Effector memory CD4-positive, alpha-beta T cell (primary cell): Measurements from ENCODE around the gene NPTX1.

ENCODE experiments used
- DNase-seq, 3 donors: peaks; one replicate each; pipeline ENCODE4 v3.0.0-alpha.2; 2020
- H3K27ac ChIP-seq: 2 replicates; pipeline ENCODE4 v1.7.0; 2013; ENCODE audit warnings: mild to moderate bottlenecking, low read length, moderate library complexity; ENCODE audit not compliant: insufficient read depth, poor library complexity, severe bottlenecking
- H3K27me3 ChIP-seq: replicated peaks from 2 replicates; pipeline ENCODE4 v1.7.0; 2013; ENCODE audit warnings: mild to moderate bottlenecking, low read length; ENCODE audit not compliant: insufficient read depth, control insufficient read depth, poor library complexity, severe bottlenecking
- H3K36me3 ChIP-seq: 2 replicates; pipeline ENCODE4 v1.7.0; 2013; ENCODE audit warnings: mild to moderate bottlenecking, low read length, moderate library complexity; ENCODE audit not compliant: control insufficient read depth, insufficient read depth
- H3K4me1 ChIP-seq: 2 replicates; pipeline ENCODE4 v1.7.0; 2013; ENCODE audit warnings: low read length, mild to moderate bottlenecking; ENCODE audit not compliant: control insufficient read depth, insufficient read depth, poor library complexity, severe bottlenecking
- H3K4me3 ChIP-seq: 2 replicates; pipeline ENCODE4 v1.7.0; 2013; ENCODE audit warnings: low read length, low read depth, mild to moderate bottlenecking; ENCODE audit not compliant: insufficient read depth, poor library complexity, severe bottlenecking
- H3K9me3 ChIP-seq: 2 replicates; pipeline ENCODE4 v1.7.0; 2013; ENCODE audit warnings: mild to moderate bottlenecking, low read length, moderate library complexity; ENCODE audit not compliant: control insufficient read depth
- total RNA-seq, 3 donors: gene quantifications; one replicate each; lab custom pipeline; 2026; lab: John Stamatoyannopoulos, UW

Gene NPTX1
- total RNA-seq = 0.52 to 1.9 (median 0.52) reads per million in 3 donors

GRCh38 chr17:80475910-80476876 is at the start of gene NPTX1:
TSS of gene NPTX1 (minus strand) at chr17:80476607. CDS start at chr17:80476446, 161 bp downstream.
- Histone ChIP-seq H3K36me3 (no peaks in the 10 kb centered on the region), H3K27ac (no peak within 1 kb of the TSS), H3K4me3 (peak within 1 kb of the TSS; percentile 49), H3K4me1 (peaks cover 45% of the 10 kb centered on the region), H3K9me3 (no peaks in the 10 kb centered on the region), H3K27me3 (peaks cover 55% of the 10 kb centered on the region)
- DNase-seq = no peak

DNA sequence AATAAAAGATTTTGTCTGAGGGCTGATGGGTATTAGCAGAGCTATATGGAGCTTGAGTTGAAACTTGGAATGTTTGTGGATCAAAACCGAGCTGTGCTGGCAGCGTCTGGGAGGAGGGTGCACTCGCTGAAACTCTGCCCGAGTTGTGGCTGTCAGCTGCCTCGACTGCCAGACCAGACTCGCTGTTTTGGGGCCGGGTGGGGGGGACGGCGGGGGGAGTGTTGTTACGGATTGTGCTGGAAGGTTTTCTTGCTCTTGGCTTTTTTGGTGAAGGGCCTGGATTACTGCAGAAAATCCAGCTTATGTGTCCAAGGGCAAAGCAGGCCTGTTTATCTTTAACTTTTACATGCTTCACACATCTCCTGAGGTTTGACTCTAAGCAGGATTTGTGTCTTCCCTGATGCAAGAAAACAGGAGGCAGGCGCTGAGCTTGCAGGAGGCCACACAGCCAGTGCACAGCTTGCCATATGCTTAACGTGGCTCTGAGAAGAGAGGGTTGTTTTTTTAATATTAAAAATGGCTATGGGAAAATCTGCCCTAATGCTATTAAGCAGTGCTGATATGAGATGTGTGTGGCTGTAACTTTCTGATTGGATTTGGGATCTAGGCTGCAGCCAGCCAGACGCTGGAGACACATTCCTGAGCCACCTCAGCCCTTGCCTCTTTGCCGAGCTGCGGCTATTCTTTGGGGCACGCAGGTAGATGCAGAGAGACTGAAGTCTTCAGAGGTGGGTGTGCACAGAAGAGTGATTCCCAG is 47.7 kb upstream of the NPTX1 start:
- H3K4me1 ChIP-seq = no peaks in the 10 kb centered on the region
- peaks cover 3% of the 10 kb centered on the region for H3K27me3 ChIP-seq
- no peak overlapping the region for H3K27ac ChIP-seq
- no peaks in the 10 kb centered on the region for H3K36me3 ChIP-seq
- no peak for DNase-seq
- H3K9me3 ChIP-seq = no peaks in the 10 kb centered on the region
- H3K4me3 ChIP-seq = no peak overlapping the region

DNA sequence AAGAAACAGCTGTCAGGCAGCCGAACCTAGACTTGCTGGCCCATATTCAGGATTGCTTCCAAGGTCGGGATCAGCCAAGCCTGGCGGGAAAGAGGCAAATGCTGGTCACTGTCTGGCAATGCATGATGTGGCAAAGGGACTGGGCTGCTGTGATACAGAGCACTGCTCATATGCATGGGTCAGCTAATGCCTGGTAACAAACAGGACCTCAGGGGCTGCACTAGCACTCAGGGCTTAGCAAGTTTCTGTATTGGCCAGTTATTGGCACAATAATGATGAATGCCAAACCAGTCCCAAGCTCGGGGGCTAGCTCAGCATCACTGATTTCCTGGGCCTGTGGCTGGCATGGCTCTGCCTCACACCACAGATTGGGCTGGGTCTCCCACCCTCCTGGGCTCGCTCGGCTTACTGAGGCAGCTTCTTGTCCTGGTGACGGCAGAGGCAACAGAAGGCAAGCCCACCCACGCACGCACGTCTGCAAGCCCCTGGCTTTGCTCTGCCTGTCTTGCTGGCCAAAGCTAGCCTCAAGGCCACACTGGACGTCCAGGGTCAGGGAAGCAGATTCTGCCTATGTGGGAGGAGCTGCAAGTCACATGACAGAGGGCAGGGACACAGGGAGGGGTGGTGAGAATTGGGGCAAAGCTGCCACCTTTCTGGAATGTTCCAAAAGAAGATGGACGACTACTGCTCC is 46.8 kb upstream of the NPTX1 start:
- Histone ChIP-seq H3K36me3 (no peaks in the 10 kb centered on the region), H3K4me1 (no peaks in the 10 kb centered on the region), H3K27me3 (peaks cover 3% of the 10 kb centered on the region), H3K4me3 (no peak overlapping the region), H3K9me3 (no peaks in the 10 kb centered on the region), H3K27ac (no peak overlapping the region)
- no peak for DNase-seq

- no peaks in the 10 kb centered on the region for H3K27me3 ChIP-seq
- no peaks in the 10 kb centered on the region for H3K9me3 ChIP-seq
- H3K4me3 ChIP-seq = no peak overlapping the region
- H3K36me3 ChIP-seq = no peaks in the 10 kb centered on the region
- no peak overlapping the region for H3K27ac ChIP-seq
- no peak for DNase-seq
- no peaks in the 10 kb centered on the region for H3K4me1 ChIP-seq
These were observed 44.5 kb upstream of the NPTX1 start for GRCh38 chr17:80520810-80521455.

- H3K36me3 ChIP-seq = no peaks in the 10 kb centered on the region
- no peaks in the 10 kb centered on the region for H3K9me3 ChIP-seq
- no peak for DNase-seq
- H3K4me1 ChIP-seq = no peaks in the 10 kb centered on the region
- no peak overlapping the region for H3K27ac ChIP-seq
- H3K27me3 ChIP-seq = no peaks in the 10 kb centered on the region
- H3K4me3 ChIP-seq = no peak overlapping the region
These were observed 42.8 kb upstream of the NPTX1 start for GRCh38 chr17:80519091-80519781.

DNA sequence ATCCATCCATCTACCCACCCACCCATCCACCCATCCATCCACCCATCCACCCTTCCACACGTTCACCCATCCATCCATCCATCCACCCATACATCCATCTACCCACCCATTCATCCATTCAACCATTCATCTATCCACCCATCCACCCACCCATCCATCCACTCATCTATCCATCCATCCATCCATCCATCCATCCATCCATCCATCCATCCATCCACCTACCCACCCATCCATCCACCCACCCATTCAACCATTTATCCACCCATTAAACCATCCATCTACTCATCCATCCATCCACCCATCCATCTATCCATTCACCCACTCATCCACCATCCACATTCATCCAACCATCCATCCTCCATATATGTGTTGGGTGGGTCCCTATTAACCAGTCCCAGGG is 42.0 kb upstream of the NPTX1 start:
- no peak for DNase-seq
- H3K4me3 ChIP-seq = no peak overlapping the region
- H3K9me3 ChIP-seq = no peaks in the 10 kb centered on the region
- H3K27me3 ChIP-seq = no peaks in the 10 kb centered on the region
- no peak overlapping the region for H3K27ac ChIP-seq
- no peaks in the 10 kb centered on the region for H3K4me1 ChIP-seq
- no peaks in the 10 kb centered on the region for H3K36me3 ChIP-seq

DNA sequence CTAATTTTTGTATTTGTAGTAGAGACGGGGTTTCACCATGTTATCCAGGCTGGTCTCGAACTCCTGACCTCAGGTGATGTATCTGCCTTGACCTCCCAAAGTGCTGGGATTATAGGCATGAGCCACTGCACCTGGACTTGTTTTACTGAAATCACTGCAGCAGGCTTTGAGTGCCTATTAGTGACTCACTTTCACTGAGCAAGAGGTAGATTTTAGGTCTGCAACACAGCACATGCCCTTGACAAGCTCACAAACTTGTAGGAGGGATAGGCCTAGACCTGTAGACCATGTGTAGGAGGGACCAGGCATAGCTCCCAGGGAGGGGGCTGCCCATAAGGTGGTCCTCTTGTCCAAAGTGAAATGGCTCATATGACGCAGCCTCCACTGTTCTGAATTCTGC is 41.2 kb upstream of the NPTX1 start:
- no peak overlapping the region for H3K4me3 ChIP-seq
- no peaks in the 10 kb centered on the region for H3K36me3 ChIP-seq
- no peak for DNase-seq
- H3K27me3 ChIP-seq = no peaks in the 10 kb centered on the region
- no peaks in the 10 kb centered on the region for H3K9me3 ChIP-seq
- H3K27ac ChIP-seq = no peak overlapping the region
- H3K4me1 ChIP-seq = no peaks in the 10 kb centered on the region

GRCh38 chr17:80516171-80516932 is 39.9 kb upstream of the NPTX1 start:
- H3K4me3 ChIP-seq = no peak overlapping the region
- no peaks in the 10 kb centered on the region for H3K27me3 ChIP-seq
- H3K27ac ChIP-seq = no peak overlapping the region
- no peaks in the 10 kb centered on the region for H3K9me3 ChIP-seq
- no peak for DNase-seq
- H3K4me1 ChIP-seq = no peaks in the 10 kb centered on the region
- H3K36me3 ChIP-seq = no peaks in the 10 kb centered on the region
